ENCODE results near the gene PACSIN2.

- TF ChIP-seq CTCF (IDR thresholded peaks at IDR 0.05) (no peak), POLR2A (IDR thresholded peaks at IDR 0.05) (no peak)
These were observed 167.8 kb downstream of the PACSIN2 start for GRCh38 chr22:42847110-42847509.

Measured in esophagus squamous epithelium (tissue), 4 donors.